ENCODE results near the gene VAT1L.

VAT1L gene

GRCh38 chr16:78001451-78002025 lies 213.2 kb downstream of the VAT1L start:
- DNase-seq = no peak

GRCh38 chr16:78002915-78003538 lies 214.7 kb downstream of the VAT1L start:
- peak; percentile 88 for DNase-seq

- DNase-seq = no peak
Observed at GRCh38 chr16:78004517-78004916, 216.2 kb downstream of the VAT1L start.

- DNase-seq = peak; percentile 15
Observed at GRCh38 chr16:78005881-78006280, 217.5 kb downstream of the VAT1L start.

DNA sequence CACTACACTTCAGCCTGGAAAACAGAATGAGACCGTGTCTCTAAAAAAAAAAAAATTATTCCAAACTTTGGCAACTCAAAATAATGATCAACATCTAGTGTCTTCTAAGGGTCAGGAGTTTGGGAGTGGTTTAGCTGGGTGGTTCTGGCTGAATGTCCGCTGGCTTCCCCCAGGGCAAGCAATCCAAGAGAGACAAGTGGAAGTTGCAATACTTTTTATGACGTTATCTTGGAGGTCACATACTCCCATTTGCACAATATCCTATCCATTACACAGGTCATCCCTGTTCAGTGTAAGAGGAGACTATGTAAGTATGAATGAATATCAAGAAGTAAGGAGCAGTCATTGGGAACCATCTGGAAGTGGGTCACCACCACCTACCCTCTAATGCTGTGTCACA lies 218.8 kb downstream of the VAT1L start:
- no peak for DNase-seq

DNA sequence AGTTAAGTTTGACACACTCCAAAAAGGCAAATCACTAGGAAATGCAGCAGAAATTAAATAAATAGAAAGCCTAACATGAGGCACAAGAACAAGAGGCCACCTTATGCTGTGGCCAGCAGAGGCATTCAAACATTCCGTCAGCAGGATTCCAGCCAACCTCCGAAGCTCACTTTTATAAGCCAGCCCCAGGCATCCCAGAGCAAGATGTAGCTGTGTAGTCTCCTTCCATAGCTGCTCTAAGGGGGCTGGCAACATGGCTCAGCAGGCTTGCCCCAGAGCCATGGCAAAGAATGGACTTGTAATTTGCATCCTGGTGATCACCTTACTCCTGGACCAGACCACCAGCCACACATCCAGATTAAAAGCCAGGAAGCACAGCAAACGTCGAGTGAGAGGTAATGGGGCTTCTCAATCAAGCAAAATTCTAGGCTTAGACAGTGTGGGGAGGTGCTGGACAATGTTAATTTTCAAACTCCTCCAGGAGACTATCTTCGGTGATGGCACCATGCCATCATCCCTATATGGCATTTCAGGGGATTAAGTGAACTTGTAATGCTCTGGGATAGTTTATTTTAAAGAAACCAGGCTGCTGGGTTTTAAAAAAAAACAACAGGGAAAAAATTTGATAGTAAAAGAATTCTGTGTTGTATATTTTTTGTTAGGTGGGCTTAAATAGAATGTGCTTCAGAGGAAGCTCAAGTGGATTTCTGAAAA lies 234.1 kb downstream of the VAT1L start, which contains the start of gene CLEC3A:
CLEC3A (plus strand) TSS at position 202 of the 714 bp plus-strand sequence; CDS start at position 281, 79 bp downstream.
- no peak for DNase-seq

DNA sequence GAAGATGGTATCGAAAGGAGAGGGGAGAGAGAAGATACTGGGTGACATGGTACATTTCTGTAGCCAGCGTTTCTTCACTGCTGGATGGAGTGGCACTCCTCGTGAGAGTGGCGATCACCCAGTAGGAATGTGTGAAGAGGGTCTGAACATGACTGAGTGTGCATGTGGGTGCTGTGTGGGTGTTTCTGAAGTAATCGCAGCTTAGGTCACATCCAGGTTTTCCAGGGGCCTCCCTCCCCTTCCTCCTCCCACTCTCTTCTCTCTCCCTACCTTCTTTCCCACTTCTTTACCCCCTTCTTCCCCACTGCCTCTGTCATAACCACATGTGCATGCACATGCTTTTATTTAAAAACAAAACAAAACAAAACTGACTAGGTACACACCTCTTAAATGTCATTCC lies 235.8 kb downstream of the VAT1L start:
- DNase-seq = no peak

- DNase-seq = no peak
Observed at GRCh38 chr16:78025631-78026030, 237.3 kb downstream of the VAT1L start.

GRCh38 chr16:78028018-78028417 lies 239.7 kb downstream of the VAT1L start:
- no peak for DNase-seq

All from OCI-M1 (cell line).